ENCODE results near the gene OLFML1.
A peak's percentile ranks its signal among the peaks of the same experiment; 100 is the strongest.

The OLFML1 gene

GRCh38 chr11:7506243-7506642, 20.9 kb downstream of the OLFML1 start:
- no peak overlapping the region for H2BK5ac ChIP-seq (ENCODE audit: low read depth, low read length, poor library complexity, severe bottlenecking)
- H3K4me2 ChIP-seq (ENCODE audit: low read length, poor library complexity, severe bottlenecking): no peak overlapping the region
- H3K36me3 ChIP-seq (ENCODE audit: control insufficient read depth in 1 of 2, insufficient read depth in 2 of 2, low read depth in 1 of 2, low read length in 2 of 2): peaks cover 0 to 52% of the 10 kb centered on the region in 2 experiments
- no peak overlapping the region for H3K23ac ChIP-seq (ENCODE audit: low read length in 2 of 2)
- H3K18ac ChIP-seq (ENCODE audit: low read depth in 1 of 2, low read length in 2 of 2): no peak overlapping the region
- H3K4ac ChIP-seq (ENCODE audit: low read depth in 1 of 2, low read length in 2 of 2): no peak overlapping the region
- no peak overlapping the region for H4K8ac ChIP-seq (ENCODE audit: low read length)
- no peak overlapping the region for H2BK120ac ChIP-seq (ENCODE audit: low read depth, low read length)
- no peak overlapping the region for H2BK12ac ChIP-seq (ENCODE audit: low read length in 2 of 2)
- H3K9ac ChIP-seq (ENCODE audit: low read length): no peak overlapping the region
- no peak overlapping the region for H4K91ac ChIP-seq (ENCODE audit: low read length)
- H3K79me1 ChIP-seq (replicated peaks; ENCODE audit: low read length, poor library complexity, severe bottlenecking): no peaks in the 10 kb centered on the region
- no peak for DNase-seq
- no peaks in the 10 kb centered on the region for H3K9me3 ChIP-seq (ENCODE audit: control insufficient read depth, low read length)
- H2AFZ ChIP-seq (ENCODE audit: low read depth, low read length): no peak overlapping the region
- H3K27ac ChIP-seq (ENCODE audit: low read length, poor library complexity, severe bottlenecking): no peak overlapping the region
- H3K27me3 ChIP-seq (ENCODE audit: control insufficient read depth in 1 of 2, insufficient read depth in 1 of 2, low read length in 2 of 2): peaks cover 0 to 16% of the 10 kb centered on the region in 2 experiments
- H3K14ac ChIP-seq (ENCODE audit: low read length in 2 of 2): peak overlapping the region in 1 of 2 experiments; percentile 65
- 96% methylated on average over 2 of the region's 3 CpGs for WGBS
- no peak overlapping the region for H3K4me3 ChIP-seq (ENCODE audit: insufficient read depth in 1 of 2, low read depth in 1 of 2, low read length in 2 of 2)
- H3K4me1 ChIP-seq (ENCODE audit: control insufficient read depth, insufficient read depth, low read depth, low read length): no peaks in the 10 kb centered on the region
- no peak overlapping the region for H2AK5ac ChIP-seq (ENCODE audit: low read length, severe bottlenecking)
- H2BK15ac ChIP-seq (ENCODE audit: low read depth, poor library complexity, severe bottlenecking): no peak overlapping the region

GRCh38 chr11:7508087-7508486, 22.8 kb downstream of the OLFML1 start:
- no peak overlapping the region for H3K18ac ChIP-seq (ENCODE audit: low read depth in 1 of 2, low read length in 2 of 2)
- H2BK5ac ChIP-seq (ENCODE audit: low read depth, low read length, poor library complexity, severe bottlenecking): no peak overlapping the region
- H3K23ac ChIP-seq (ENCODE audit: low read length in 2 of 2): no peak overlapping the region
- no peak overlapping the region for H3K4me3 ChIP-seq (ENCODE audit: insufficient read depth in 1 of 2, low read depth in 1 of 2, low read length in 2 of 2)
- 100% methylated on average over 2 of the region's 3 CpGs for WGBS
- H2AK5ac ChIP-seq (ENCODE audit: low read length, severe bottlenecking): no peak overlapping the region
- H2AFZ ChIP-seq (ENCODE audit: low read depth, low read length): no peak overlapping the region
- no peaks in the 10 kb centered on the region for H3K79me1 ChIP-seq (replicated peaks; ENCODE audit: low read length, poor library complexity, severe bottlenecking)
- DNase-seq: no peak
- no peak overlapping the region for H3K9ac ChIP-seq (ENCODE audit: low read length)
- H2BK120ac ChIP-seq (ENCODE audit: low read depth, low read length): no peak overlapping the region
- no peak overlapping the region for H3K27ac ChIP-seq (ENCODE audit: low read length, poor library complexity, severe bottlenecking)
- H3K9me3 ChIP-seq (ENCODE audit: control insufficient read depth, low read length): no peaks in the 10 kb centered on the region
- no peak overlapping the region for H3K14ac ChIP-seq (ENCODE audit: low read length in 2 of 2)
- H2BK15ac ChIP-seq (ENCODE audit: low read depth, poor library complexity, severe bottlenecking): no peak overlapping the region
- no peak overlapping the region for H2BK12ac ChIP-seq (ENCODE audit: low read length in 2 of 2)
- H3K4ac ChIP-seq (ENCODE audit: low read depth in 1 of 2, low read length in 2 of 2): no peak overlapping the region
- H3K36me3 ChIP-seq (ENCODE audit: control insufficient read depth in 1 of 2, insufficient read depth in 2 of 2, low read depth in 1 of 2, low read length in 2 of 2): peaks cover 0 to 41% of the 10 kb centered on the region in 2 experiments
- H4K91ac ChIP-seq (ENCODE audit: low read length): no peak overlapping the region
- H4K8ac ChIP-seq (ENCODE audit: low read length): no peak overlapping the region
- H3K4me2 ChIP-seq (ENCODE audit: low read length, poor library complexity, severe bottlenecking): no peak overlapping the region
- peaks cover 4% of the 10 kb centered on the region for H3K4me1 ChIP-seq (ENCODE audit: control insufficient read depth, insufficient read depth, low read depth, low read length)
- peaks cover 0 to 16% of the 10 kb centered on the region in 2 experiments for H3K27me3 ChIP-seq (ENCODE audit: control insufficient read depth in 1 of 2, insufficient read depth in 1 of 2, low read length in 2 of 2)

GRCh38 chr11:7509966-7510365, 24.7 kb downstream of the OLFML1 start:
- Histone ChIP-seq H3K4me2 (ENCODE audit: low read length, poor library complexity, severe bottlenecking) (no peak overlapping the region), H3K27me3 (ENCODE audit: control insufficient read depth in 1 of 2, insufficient read depth in 1 of 2, low read length in 2 of 2) (peaks cover 0 to 23% of the 10 kb centered on the region in 2 experiments), H3K9ac (ENCODE audit: low read length) (no peak overlapping the region), H4K91ac (ENCODE audit: low read length) (no peak overlapping the region), H2BK15ac (ENCODE audit: low read depth, poor library complexity, severe bottlenecking) (no peak overlapping the region), H4K8ac (ENCODE audit: low read length) (no peak overlapping the region), H3K27ac (ENCODE audit: low read length, poor library complexity, severe bottlenecking) (no peak overlapping the region), H3K4me1 (ENCODE audit: control insufficient read depth, insufficient read depth, low read depth, low read length) (peaks cover 12% of the 10 kb centered on the region), H3K23ac (ENCODE audit: low read length in 2 of 2) (no peak overlapping the region), H3K36me3 (ENCODE audit: control insufficient read depth in 1 of 2, insufficient read depth in 2 of 2, low read depth in 1 of 2, low read length in 2 of 2) (peaks cover 0 to 27% of the 10 kb centered on the region in 2 experiments), H3K4me3 (ENCODE audit: insufficient read depth in 1 of 2, low read depth in 1 of 2, low read length in 2 of 2) (no peak overlapping the region), H2BK12ac (ENCODE audit: low read length in 2 of 2) (no peak overlapping the region), H3K14ac (ENCODE audit: low read length in 2 of 2) (no peak overlapping the region), H3K9me3 (ENCODE audit: control insufficient read depth, low read length) (no peaks in the 10 kb centered on the region), H2AFZ (ENCODE audit: low read depth, low read length) (no peak overlapping the region), H3K18ac (ENCODE audit: low read depth in 1 of 2, low read length in 2 of 2) (no peak overlapping the region), H2BK5ac (ENCODE audit: low read depth, low read length, poor library complexity, severe bottlenecking) (no peak overlapping the region), H2BK120ac (ENCODE audit: low read depth, low read length) (no peak overlapping the region), H2AK5ac (ENCODE audit: low read length, severe bottlenecking) (no peak overlapping the region), H3K79me1 (replicated peaks; ENCODE audit: low read length, poor library complexity, severe bottlenecking) (no peaks in the 10 kb centered on the region), H3K4ac (ENCODE audit: low read depth in 1 of 2, low read length in 2 of 2) (no peak overlapping the region)
- 79% methylated on average over 2 of the region's 2 CpGs for WGBS
- DNase-seq: no peak

- Histone ChIP-seq H3K36me3 (ENCODE audit: control insufficient read depth in 1 of 2, insufficient read depth in 2 of 2, low read depth in 1 of 2, low read length in 2 of 2) (peaks cover 0 to 18% of the 10 kb centered on the region in 2 experiments), H2BK15ac (ENCODE audit: low read depth, poor library complexity, severe bottlenecking) (no peak overlapping the region), H3K4me3 (ENCODE audit: insufficient read depth in 1 of 2, low read depth in 1 of 2, low read length in 2 of 2) (no peak overlapping the region), H3K4me1 (ENCODE audit: control insufficient read depth, insufficient read depth, low read depth, low read length) (peaks cover 12% of the 10 kb centered on the region), H2AK5ac (ENCODE audit: low read length, severe bottlenecking) (no peak overlapping the region), H4K91ac (ENCODE audit: low read length) (no peak overlapping the region), H3K79me1 (replicated peaks; ENCODE audit: low read length, poor library complexity, severe bottlenecking) (no peaks in the 10 kb centered on the region), H2AFZ (ENCODE audit: low read depth, low read length) (no peak overlapping the region), H3K9ac (ENCODE audit: low read length) (no peak overlapping the region), H3K18ac (ENCODE audit: low read depth in 1 of 2, low read length in 2 of 2) (no peak overlapping the region), H3K4ac (ENCODE audit: low read depth in 1 of 2, low read length in 2 of 2) (no peak overlapping the region), H3K27me3 (ENCODE audit: control insufficient read depth in 1 of 2, insufficient read depth in 1 of 2, low read length in 2 of 2) (peaks cover 0 to 36% of the 10 kb centered on the region in 2 experiments), H3K23ac (ENCODE audit: low read length in 2 of 2) (no peak overlapping the region), H2BK120ac (ENCODE audit: low read depth, low read length) (no peak overlapping the region), H3K14ac (ENCODE audit: low read length in 2 of 2) (no peak overlapping the region), H3K27ac (ENCODE audit: low read length, poor library complexity, severe bottlenecking) (no peak overlapping the region), H2BK5ac (ENCODE audit: low read depth, low read length, poor library complexity, severe bottlenecking) (no peak overlapping the region), H4K8ac (ENCODE audit: low read length) (no peak overlapping the region), H3K4me2 (ENCODE audit: low read length, poor library complexity, severe bottlenecking) (no peak overlapping the region), H3K9me3 (ENCODE audit: control insufficient read depth, low read length) (no peaks in the 10 kb centered on the region), H2BK12ac (ENCODE audit: low read length in 2 of 2) (no peak overlapping the region)
- DNase-seq: no peak
- 73% methylated on average over 5 of the region's 5 CpGs for WGBS
Observed at GRCh38 chr11:7511401-7511800, 26.1 kb downstream of the OLFML1 start.

Measured in mesenchymal stem cell (in vitro differentiated cells and primary cell).